Right forelimb (tissue), 1 donor: ENCODE data around the gene HS1BP3.

ENCODE experiments used
- DNase-seq: peaks from one replicate; pipeline ENCODE4 v3.0.0-alpha.2; 2018

The HS1BP3 gene

GRCh38 chr2:20650877-20651730 is at the start of gene HS1BP3:
TSS of gene HS1BP3 (minus strand) at chr2:20651098. CDS start at chr2:20651063, 35 bp downstream.
- DNase-seq: peak; percentile 91

- no peak for DNase-seq
These were observed 48.2 kb upstream of the HS1BP3 start for GRCh38 chr2:20698916-20699613.

DNA sequence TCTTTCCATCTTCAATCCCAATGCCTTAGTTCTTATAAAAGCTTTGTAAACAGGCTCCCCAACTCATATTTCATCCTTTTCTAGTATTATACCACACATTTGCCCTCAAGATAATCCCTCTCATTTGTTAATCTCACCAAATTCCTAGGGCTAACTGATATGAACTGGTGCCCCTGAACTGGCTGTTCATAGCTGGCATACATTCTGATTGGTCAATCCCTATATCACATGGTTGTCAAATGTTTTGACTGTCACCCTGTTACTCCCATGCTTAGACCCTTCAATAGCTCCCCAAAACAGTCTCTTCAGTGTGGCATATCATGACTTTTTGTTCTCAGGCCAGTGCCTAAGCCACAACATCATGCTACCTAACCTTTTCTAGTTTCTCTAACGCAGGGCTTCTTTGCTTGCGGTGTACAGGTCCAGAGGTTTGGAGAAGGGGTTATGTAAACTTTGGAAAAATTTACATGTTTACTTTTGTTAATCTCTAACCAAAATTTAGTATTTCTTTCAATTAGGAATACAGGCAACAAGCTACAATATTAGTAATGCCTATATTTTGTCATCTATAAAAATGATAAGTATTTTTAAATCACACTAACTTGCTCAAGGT is 46.5 kb upstream of the HS1BP3 start:
- DNase-seq: no peak

DNA sequence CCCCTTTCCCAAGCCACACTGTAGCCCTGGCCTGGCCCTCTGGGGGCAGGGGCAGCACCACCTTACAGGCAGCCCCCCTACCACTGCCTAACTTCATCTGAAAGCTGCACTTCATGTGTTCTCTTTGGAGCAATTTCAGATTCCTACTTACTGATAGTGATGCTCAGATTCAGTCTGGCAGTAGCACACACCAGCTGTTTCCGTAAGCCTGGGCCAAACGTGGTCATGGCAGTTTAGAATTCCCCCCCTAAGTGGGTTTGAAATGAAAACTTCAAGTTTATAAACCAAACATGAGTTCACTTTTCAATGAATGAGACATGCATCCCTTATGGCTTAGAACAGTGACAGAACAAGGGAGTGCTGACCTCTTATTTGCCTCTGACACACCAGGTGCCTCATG is 45.5 kb upstream of the HS1BP3 start:
- no peak for DNase-seq

DNA sequence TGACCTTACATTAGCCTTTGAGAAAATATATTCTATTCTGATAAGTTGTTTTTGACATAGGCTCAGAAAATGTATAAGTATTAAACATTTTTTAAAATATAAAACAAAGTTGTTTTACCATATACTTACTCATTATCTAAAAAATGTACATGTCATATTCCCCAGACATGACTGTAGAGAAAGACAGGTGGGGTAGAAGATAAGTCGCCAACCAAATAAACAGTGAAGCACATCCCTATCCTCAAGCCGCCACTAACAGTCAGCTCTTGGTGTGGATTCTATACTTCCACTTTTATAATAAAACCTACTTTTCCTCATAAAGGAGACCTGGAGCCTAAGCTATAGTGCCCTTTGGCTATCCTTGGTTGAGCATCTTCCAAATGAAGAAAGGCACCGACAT is 42.4 kb upstream of the HS1BP3 start:
- no peak for DNase-seq

GRCh38 chr2:20692081-20692480 is 41.2 kb upstream of the HS1BP3 start:
- DNase-seq: no peak

GRCh38 chr2:20691076-20691734 is 40.3 kb upstream of the HS1BP3 start:
- DNase-seq: no peak

- DNase-seq: no peak
These were observed 38.7 kb upstream of the HS1BP3 start for GRCh38 chr2:20689428-20690264.

DNA sequence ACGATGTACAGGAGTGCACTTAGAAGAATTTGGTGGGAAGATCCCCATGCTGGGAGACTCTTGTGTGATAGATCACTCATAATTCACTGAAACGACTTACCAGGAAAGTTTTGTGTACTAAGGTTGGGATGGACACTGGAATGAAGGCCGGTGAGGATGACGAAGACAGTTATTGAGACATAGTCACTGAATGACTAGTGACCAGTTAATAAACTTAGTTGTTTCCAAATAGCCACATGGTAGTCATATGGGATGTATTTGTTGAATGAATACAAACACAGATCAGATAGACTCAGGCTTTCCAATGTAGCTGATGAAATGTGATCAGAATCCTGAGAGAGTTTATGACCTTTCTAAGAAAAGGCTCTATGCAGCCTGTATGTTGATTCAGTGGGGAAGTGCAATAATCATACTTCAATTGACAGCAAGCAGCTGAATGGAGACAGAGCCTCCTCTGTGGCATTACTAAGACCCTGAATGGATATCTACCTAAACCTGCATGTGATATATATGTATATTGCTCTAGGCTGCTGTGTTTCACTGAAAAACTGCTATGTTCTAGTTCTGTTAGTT is 36.4 kb upstream of the HS1BP3 start:
- no peak for DNase-seq

- DNase-seq: no peak
These were observed 33.7 kb upstream of the HS1BP3 start for GRCh38 chr2:20684581-20685063.

- DNase-seq: no peak
These were observed 31.4 kb upstream of the HS1BP3 start for GRCh38 chr2:20682167-20682920.

- no peak for DNase-seq
These were observed 30.0 kb upstream of the HS1BP3 start for GRCh38 chr2:20680744-20681375.

GRCh38 chr2:20678780-20679179 is 27.9 kb upstream of the HS1BP3 start:
- DNase-seq: no peak

- no peak for DNase-seq
These were observed 27.1 kb upstream of the HS1BP3 start for GRCh38 chr2:20678086-20678395.

- no peak for DNase-seq
These were observed 26.6 kb upstream of the HS1BP3 start for GRCh38 chr2:20677301-20678085.

DNA sequence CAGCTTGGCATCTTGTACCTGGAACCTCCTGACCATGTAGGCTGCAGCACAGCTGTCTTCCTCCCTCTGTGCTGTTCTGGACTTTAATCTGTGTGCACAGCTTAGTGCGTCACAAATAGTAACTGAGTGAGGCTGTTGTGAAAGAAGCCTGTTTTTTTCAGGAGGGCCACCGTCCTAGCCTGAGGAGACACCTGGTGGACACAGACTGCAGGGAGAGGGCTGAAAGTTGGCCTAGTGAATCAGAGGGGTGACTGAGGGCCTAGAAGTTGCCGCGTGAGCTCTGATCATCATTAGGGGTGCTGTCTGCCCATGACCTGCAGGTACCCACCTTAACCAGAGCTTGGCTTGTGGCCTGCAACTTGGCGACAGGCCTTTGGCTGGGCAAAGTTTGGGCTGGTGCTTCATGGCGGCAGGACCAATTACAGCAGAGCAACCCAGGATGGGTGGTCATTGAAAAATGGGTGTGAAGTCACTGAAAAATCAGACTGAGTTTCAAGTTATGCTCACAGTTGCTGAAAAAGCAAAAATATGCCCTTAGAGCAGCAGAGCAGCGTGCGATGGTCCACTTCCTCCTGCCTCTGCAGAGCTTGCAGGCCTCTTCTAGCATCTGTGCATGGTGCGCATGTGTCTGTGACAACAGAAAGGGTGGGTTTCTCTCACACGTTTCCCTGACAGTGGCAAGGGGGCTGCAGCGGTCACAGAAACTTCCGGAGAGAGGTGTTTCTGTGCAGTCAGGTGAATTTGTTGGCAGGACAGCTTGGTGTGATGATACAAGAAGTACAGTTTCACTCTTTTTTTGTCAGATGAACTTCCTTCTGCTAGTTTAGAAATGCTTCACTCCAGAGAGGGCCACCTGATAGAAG is 25.7 kb upstream of the HS1BP3 start:
- no peak for DNase-seq

GRCh38 chr2:20675701-20676352 is 24.9 kb upstream of the HS1BP3 start:
- DNase-seq: no peak

DNA sequence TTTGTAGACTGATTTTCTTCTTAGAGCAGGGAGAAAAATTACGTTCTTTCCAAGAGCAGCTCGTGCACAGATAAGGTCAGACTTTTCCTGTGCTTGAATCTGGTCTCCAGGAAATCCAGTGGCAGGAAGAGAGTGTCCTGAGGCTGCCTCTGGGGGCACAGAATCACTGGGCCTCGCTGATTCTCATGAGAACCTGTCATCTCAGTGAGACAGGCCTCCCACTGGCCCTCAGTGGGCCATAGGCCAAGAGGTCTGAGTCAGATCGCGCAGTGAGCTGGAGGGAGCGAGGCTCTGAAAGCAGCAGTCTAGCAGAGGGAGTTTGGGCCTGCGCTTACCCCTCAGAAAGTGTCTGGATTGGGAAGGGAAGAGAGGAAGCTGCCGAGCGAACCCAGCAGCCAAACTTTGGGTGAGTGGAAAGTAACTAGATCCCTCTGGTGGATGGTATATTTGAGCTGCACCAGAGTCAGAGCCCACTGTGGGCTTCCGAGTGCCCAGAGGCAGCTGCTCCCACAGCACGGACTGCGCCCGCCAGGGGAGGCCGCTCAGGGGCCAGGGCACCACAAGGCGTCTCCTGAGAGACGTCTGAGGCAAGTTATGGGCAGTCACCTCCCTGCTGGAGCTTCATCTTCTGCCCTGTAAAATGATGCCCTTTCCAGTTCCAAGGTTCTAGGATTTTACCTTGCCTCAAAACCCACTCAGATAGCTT is 24.2 kb upstream of the HS1BP3 start:
- DNase-seq: no peak
